IMR-90 (cell line): Measurements from ENCODE around the gene RMC1. TPM values are rescaled to one million over a fixed set of nuclear protein-coding genes. Genes with fewer than 3 reads are reported as not detected.

ENCODE experiments used
- ATAC-seq: fragments of 200-7000 bp; cut with Tn5 transposase; 2 replicates; pipeline ENCODE4 v1.9.1; 2020; ENCODE audit warnings: low read depth, mild to moderate bottlenecking, moderate library complexity
- BruUV-seq: library from RNA; stranded (reverse); fragments of 400-500 nt; replicated peaks from 2 replicates; lab custom pipeline; 2021; lab: Mats Ljungman, UMichigan
- CTCF ChIA-PET: fragments of 300-600 bp; formaldehyde crosslinking; extraction: SDS; loops from one replicate; lab custom pipeline; 2021; ENCODE audit warnings: antibody characterized with exemption; lab: Yijun Ruan, JAX
- POLR2A ChIA-PET: fragments of 300-600 bp; sonication (Branson Sonifier 250); formaldehyde crosslinking; loops from one replicate; lab custom pipeline; 2022; ENCODE audit warnings: antibody characterized with exemption; ENCODE audit not compliant: unreplicated experiment; lab: Charles Lee
- DNase-seq: peaks from one replicate; pipeline ENCODE4 v3.0.0; 2013
- H2AFZ ChIP-seq: replicated peaks from 2 replicates; pipeline ENCODE3; 2013; ENCODE audit warnings: low read length, mild to moderate bottlenecking; ENCODE audit not compliant: poor library complexity
- H2AK5ac ChIP-seq: 2 replicates; pipeline ENCODE4 v1.6.1; 2013; ENCODE audit warnings: low read depth, low read length, inconsistent platforms
- H2AK9ac ChIP-seq: replicated peaks from 2 replicates; pipeline ENCODE3; 2013; ENCODE audit warnings: mild to moderate bottlenecking, low read depth, low read length, moderate library complexity; ENCODE audit not compliant: poor library complexity
- H2BK120ac ChIP-seq: 2 replicates; pipeline ENCODE4 v1.6.1; 2013; ENCODE audit warnings: low read depth, low read length, inconsistent platforms
- H2BK15ac ChIP-seq: 3 replicates; pipeline ENCODE4 v1.6.1; 2013; ENCODE audit warnings: low read depth, low read length, inconsistent platforms
- H2BK20ac ChIP-seq: 2 replicates; pipeline ENCODE4 v1.6.1; 2013; ENCODE audit warnings: low read depth, mild to moderate bottlenecking, inconsistent platforms, low read length, moderate library complexity
- H2BK5ac ChIP-seq: 2 replicates; pipeline ENCODE4 v1.6.1; 2013; ENCODE audit warnings: mild to moderate bottlenecking, low read depth, low read length, inconsistent platforms; ENCODE audit not compliant: poor library complexity, severe bottlenecking
- H3K14ac ChIP-seq: replicated peaks from 2 replicates; pipeline ENCODE4 v1.6.1; 2013; ENCODE audit warnings: low read depth, low read length, inconsistent platforms
- H3K18ac ChIP-seq: 2 replicates; pipeline ENCODE4 v1.6.1; 2013; ENCODE audit warnings: low read depth, low read length, control low read depth
- H3K23ac ChIP-seq: 2 replicates; pipeline ENCODE4 v1.6.1; 2013; ENCODE audit warnings: low read depth, low read length, inconsistent platforms
- H3K27ac ChIP-seq: 2 replicates; pipeline ENCODE4 v1.5.1; 2013; ENCODE audit warnings: mild to moderate bottlenecking, control low read depth, low read length; ENCODE audit not compliant: insufficient read depth
- H3K27me3 ChIP-seq: 2 replicates; pipeline ENCODE4 v1.6.1; 2013; ENCODE audit warnings: low read length; ENCODE audit not compliant: control insufficient read depth, insufficient read depth
- H3K36me3 ChIP-seq: 2 replicates; pipeline ENCODE4 v1.6.1; 2013; ENCODE audit warnings: low read length, mixed read lengths; ENCODE audit not compliant: control insufficient read depth, insufficient read depth
- H3K4ac ChIP-seq: 2 replicates; pipeline ENCODE4 v1.6.1; 2013; ENCODE audit warnings: low read depth, low read length, inconsistent platforms
- H3K4me1 ChIP-seq: 2 replicates; pipeline ENCODE4 v1.6.1; 2013; ENCODE audit warnings: low read length, mixed read lengths; ENCODE audit not compliant: control insufficient read depth, insufficient read depth
- H3K4me2 ChIP-seq: 2 replicates; pipeline ENCODE4 v1.6.1; 2013; ENCODE audit warnings: low read depth, mild to moderate bottlenecking, control low read depth, low read length, moderate library complexity
- H3K4me3 ChIP-seq: 2 replicates; pipeline ENCODE4 v1.5.1; 2013; ENCODE audit warnings: low read depth, mild to moderate bottlenecking, control low read depth, low read length, moderate library complexity; ENCODE audit not compliant: insufficient read depth
- H3K56ac ChIP-seq: 2 replicates; pipeline ENCODE4 v1.6.1; 2013; ENCODE audit warnings: low read length, inconsistent platforms; ENCODE audit not compliant: insufficient read depth; ENCODE audit errors: extremely low read depth
- H3K79me1 ChIP-seq, 2 experiments: 2 replicates each; pipeline ENCODE4 v1.6.1; 2013; ENCODE audit warnings: low read length in 2 of 2, inconsistent platforms in 1 of 2, low read depth in 1 of 2
- H3K9ac ChIP-seq: 2 replicates; pipeline ENCODE4 v1.6.1; 2013; ENCODE audit warnings: low read depth, low read length, control low read depth
- H3K9me1 ChIP-seq: 2 replicates; pipeline ENCODE4 v1.6.1; 2013; ENCODE audit warnings: low read length, inconsistent platforms; ENCODE audit not compliant: insufficient read depth
- H3K9me3 ChIP-seq: 2 replicates; pipeline ENCODE4 v1.6.1; 2013; ENCODE audit warnings: low read length; ENCODE audit not compliant: control insufficient read depth, insufficient read depth
- H4K20me1 ChIP-seq: 2 replicates; pipeline ENCODE4 v1.6.1; 2013; ENCODE audit warnings: low read length, inconsistent platforms; ENCODE audit not compliant: insufficient read depth
- H4K5ac ChIP-seq: 2 replicates; pipeline ENCODE4 v1.6.1; 2013; ENCODE audit warnings: mild to moderate bottlenecking, low read depth, low read length, control low read depth
- H4K8ac ChIP-seq, 2 experiments: 2 replicates each; pipeline ENCODE4 v1.6.1; 2013; ENCODE audit warnings: low read depth in 2 of 2, low read length in 2 of 2, control low read depth in 1 of 2, inconsistent platforms in 1 of 2
- H4K91ac ChIP-seq: 2 replicates; pipeline ENCODE4 v1.6.1; 2013; ENCODE audit warnings: low read depth, low read length, inconsistent platforms; ENCODE audit not compliant: insufficient read depth
- BHLHE40 ChIP-seq: fragments of 150-350 bp; IDR thresholded peaks from 2 replicates; pipeline ENCODE4 v1.6.1; 2016; ENCODE audit warnings: mild to moderate bottlenecking, low read depth, low read length
- CEBPB ChIP-seq: IDR thresholded peaks from 2 replicates; pipeline ENCODE4 v1.6.1; 2012; ENCODE audit warnings: low read depth, low read length, improper control_type of control experiment
- CHD1 ChIP-seq: IDR thresholded peaks from 2 replicates; pipeline ENCODE4 v1.6.1; 2012; ENCODE audit warnings: low read depth, low read length, improper control_type of control experiment
- MAZ ChIP-seq: IDR thresholded peaks from 2 replicates; pipeline ENCODE4 v1.6.1; 2012; ENCODE audit warnings: low read depth, mild to moderate bottlenecking, low read length, improper control_type of control experiment, moderate library complexity, borderline replicate concordance
- MXI1 ChIP-seq: IDR thresholded peaks from 2 replicates; pipeline ENCODE4 v1.6.1; 2012; ENCODE audit warnings: low read depth, mild to moderate bottlenecking, low read length, moderate library complexity, borderline replicate concordance
- NFE2L2 ChIP-seq: fragments of 150-350 bp; IDR thresholded peaks from 2 replicates; pipeline ENCODE4 v1.6.1; 2016; ENCODE audit warnings: low read depth, mild to moderate bottlenecking, low read length
- POLR2A ChIP-seq: IDR thresholded peaks from 2 replicates; pipeline ENCODE4 v1.6.1; 2012; ENCODE audit warnings: mild to moderate bottlenecking, low read depth, low read length
- RAD21 ChIP-seq: IDR thresholded peaks from 2 replicates; pipeline ENCODE4 v1.6.1; 2012; ENCODE audit warnings: low read length, improper control_type of control experiment
- RCOR1 ChIP-seq: IDR thresholded peaks from 2 replicates; pipeline ENCODE4 v1.6.1; 2012; ENCODE audit warnings: mild to moderate bottlenecking, low read length, improper control_type of control experiment; ENCODE audit not compliant: insufficient replicate concordance
- RFX5 ChIP-seq: IDR thresholded peaks from 2 replicates; pipeline ENCODE4 v1.8.0; 2012; ENCODE audit warnings: low read depth, mild to moderate bottlenecking, low read length, moderate library complexity
- SMC3 ChIP-seq: fragments of 150-350 bp; IDR thresholded peaks from 2 replicates; pipeline ENCODE4 v1.6.1; 2016; ENCODE audit warnings: low read depth, mild to moderate bottlenecking, antibody characterized with exemption, low read length, moderate library complexity
- WGBS, 2 experiments: methylation state at CpG; one replicate each; pipeline versions ENCODE4 v1.1.5 to v1.1.7; 2013; ENCODE audit warnings: missing lambda C conversion rate in 2 of 2; ENCODE audit not compliant: insufficient read length in 1 of 2; ENCODE audit errors: extremely low coverage in 2 of 2; 5-methylcytosine and 5-hydroxymethylcytosine counted together
- dilution Hi-C: fragments of 300-500 bp; cut with HindIII; formaldehyde crosslinking; loops from one replicate; pipeline ENCODE4 v1.14.3; 2018; ENCODE audit warnings: low sequenced_read_pairs; ENCODE audit not compliant: unreplicated experiment
- in situ Hi-C: fragments of 300-500 bp; cut with MboI; formaldehyde crosslinking; loops from 3 replicates; pipeline ENCODE4 v1.14.3; 2019; ENCODE audit warnings: low sequenced_read_pairs, inconsistent platforms, mixed read lengths
- intact Hi-C: fragments of 100-400 bp; cut with micrococcal nuclease; formaldehyde crosslinking; loops from 2 replicates; pipeline ENCODE4 v1.10.0; 2022
- polyA plus RNA-seq, 3 experiments: library from polyadenylated mRNA; depleted of rRNA; stranded (reverse); fragments of >200 nt; gene quantifications; 2 replicates each; pipeline ENCODE4 v1.2.3, GENCODE V29; 2012; ENCODE audit warnings: low replicate concordance in 1 of 3
- total RNA-seq: library from RNA; depleted of rRNA; stranded (reverse); fragments of >200 nt; gene quantifications from 2 replicates; pipeline ENCODE4 v1.2.3, GENCODE V29; 2012
- TF ChIP-seq, protein P1 (sequence below): fragments of 150-350 bp; IDR thresholded peaks from 2 replicates; pipeline ENCODE4 v1.6.1; 2016; ENCODE audit warnings: low read depth, mild to moderate bottlenecking, low read length, moderate library complexity, borderline replicate concordance
- TF ChIP-seq, protein P2 (sequence below): conservative IDR thresholded peaks from 2 replicates; pipeline ENCODE4 v1.5.1; 2012; ENCODE audit warnings: mild to moderate bottlenecking, low read depth, low read length, improper control_type of control experiment
- TF ChIP-seq, protein P3 (sequence below): fragments of 150-350 bp; IDR thresholded peaks from 2 replicates; pipeline ENCODE4 v1.6.1; 2017; ENCODE audit warnings: mild to moderate bottlenecking, antibody characterized with exemption, low read length, low read depth

RMC1 gene
- total and polyA plus RNA-seq, 2 of the 4 experiments (the other 2 are of a cell fraction), result 14.2 to 18.0 TPM

DNA sequence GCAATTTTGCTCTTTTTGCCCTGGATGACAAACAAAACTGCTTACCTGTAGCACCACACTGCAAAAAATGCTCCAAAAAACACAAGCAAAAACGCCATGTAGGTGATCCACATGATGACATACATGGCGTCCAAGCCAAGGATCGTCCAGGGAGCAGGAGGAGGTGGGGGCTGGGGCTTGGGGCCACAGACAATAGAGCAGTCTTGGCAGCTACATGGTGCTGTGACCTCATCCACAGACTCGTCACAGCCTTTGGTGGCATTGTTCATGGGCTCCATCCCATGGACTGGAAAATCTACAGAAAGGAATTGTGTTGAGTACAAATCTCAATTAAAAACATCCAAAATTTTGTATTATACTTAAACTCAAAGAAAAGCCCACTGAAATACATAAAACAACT, 56.9 kb downstream of the RMC1 start:
- in situ Hi-C loops, result no loop called here

More for the DNA sequence above, 56.9 kb downstream of the RMC1 start:
- no CpG with 5 or more reads among the region's 4 CpGs for WGBS, 2 experiments
- no peaks in the 10 kb centered on the region for H3K9me3 ChIP-seq
- dilution Hi-C loops (no loop called here), intact Hi-C loops (no loop called here)
- BruUV-seq, result no TSS peak
- no peak overlapping the region for H3K4me2 ChIP-seq
- H3K23ac ChIP-seq, result no peak overlapping the region
- H3K4ac ChIP-seq, result no peak overlapping the region
- no peak overlapping the region for H2AK9ac ChIP-seq
- no peak overlapping the region for H4K91ac ChIP-seq
- CTCF ChIA-PET, result no interaction called here
- no peak overlapping the region for H2BK20ac ChIP-seq
- H2BK15ac ChIP-seq, result no peak overlapping the region
- H3K27me3 ChIP-seq, result no peaks in the 10 kb centered on the region
- no peak overlapping the region for H2BK5ac ChIP-seq
- H2AFZ ChIP-seq, result no peak overlapping the region
- H3K18ac ChIP-seq, result no peak overlapping the region
- H3K4me3 ChIP-seq, result no peak overlapping the region
- no peak overlapping the region for H2BK120ac ChIP-seq
- TF ChIP-seq BHLHE40 (no peak), MAZ (no peak), RFX5 (no peak), CEBPB (no peak), CHD1 (no peak), NFE2L2 (no peak), SMC3 (no peak), RAD21 (no peak), RCOR1 (no peak), POLR2A (no peak), MXI1 (no peak)
- TF ChIP-seq, protein P1, sequence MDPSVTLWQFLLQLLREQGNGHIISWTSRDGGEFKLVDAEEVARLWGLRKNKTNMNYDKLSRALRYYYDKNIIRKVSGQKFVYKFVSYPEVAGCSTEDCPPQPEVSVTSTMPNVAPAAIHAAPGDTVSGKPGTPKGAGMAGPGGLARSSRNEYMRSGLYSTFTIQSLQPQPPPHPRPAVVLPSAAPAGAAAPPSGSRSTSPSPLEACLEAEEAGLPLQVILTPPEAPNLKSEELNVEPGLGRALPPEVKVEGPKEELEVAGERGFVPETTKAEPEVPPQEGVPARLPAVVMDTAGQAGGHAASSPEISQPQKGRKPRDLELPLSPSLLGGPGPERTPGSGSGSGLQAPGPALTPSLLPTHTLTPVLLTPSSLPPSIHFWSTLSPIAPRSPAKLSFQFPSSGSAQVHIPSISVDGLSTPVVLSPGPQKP, result no peak
- TF ChIP-seq, protein P2, sequence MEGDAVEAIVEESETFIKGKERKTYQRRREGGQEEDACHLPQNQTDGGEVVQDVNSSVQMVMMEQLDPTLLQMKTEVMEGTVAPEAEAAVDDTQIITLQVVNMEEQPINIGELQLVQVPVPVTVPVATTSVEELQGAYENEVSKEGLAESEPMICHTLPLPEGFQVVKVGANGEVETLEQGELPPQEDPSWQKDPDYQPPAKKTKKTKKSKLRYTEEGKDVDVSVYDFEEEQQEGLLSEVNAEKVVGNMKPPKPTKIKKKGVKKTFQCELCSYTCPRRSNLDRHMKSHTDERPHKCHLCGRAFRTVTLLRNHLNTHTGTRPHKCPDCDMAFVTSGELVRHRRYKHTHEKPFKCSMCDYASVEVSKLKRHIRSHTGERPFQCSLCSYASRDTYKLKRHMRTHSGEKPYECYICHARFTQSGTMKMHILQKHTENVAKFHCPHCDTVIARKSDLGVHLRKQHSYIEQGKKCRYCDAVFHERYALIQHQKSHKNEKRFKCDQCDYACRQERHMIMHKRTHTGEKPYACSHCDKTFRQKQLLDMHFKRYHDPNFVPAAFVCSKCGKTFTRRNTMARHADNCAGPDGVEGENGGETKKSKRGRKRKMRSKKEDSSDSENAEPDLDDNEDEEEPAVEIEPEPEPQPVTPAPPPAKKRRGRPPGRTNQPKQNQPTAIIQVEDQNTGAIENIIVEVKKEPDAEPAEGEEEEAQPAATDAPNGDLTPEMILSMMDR, result no peak
- TF ChIP-seq, protein P3, sequence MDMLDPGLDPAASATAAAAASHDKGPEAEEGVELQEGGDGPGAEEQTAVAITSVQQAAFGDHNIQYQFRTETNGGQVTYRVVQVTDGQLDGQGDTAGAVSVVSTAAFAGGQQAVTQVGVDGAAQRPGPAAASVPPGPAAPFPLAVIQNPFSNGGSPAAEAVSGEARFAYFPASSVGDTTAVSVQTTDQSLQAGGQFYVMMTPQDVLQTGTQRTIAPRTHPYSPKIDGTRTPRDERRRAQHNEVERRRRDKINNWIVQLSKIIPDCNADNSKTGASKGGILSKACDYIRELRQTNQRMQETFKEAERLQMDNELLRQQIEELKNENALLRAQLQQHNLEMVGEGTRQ, result no peak
- no peaks in the 10 kb centered on the region; the same call in 1 of the 2 replicates for H3K9me1 ChIP-seq
- H3K4me1 ChIP-seq, result no peaks in the 10 kb centered on the region
- H2AK5ac ChIP-seq, result no peak overlapping the region
- no peak overlapping the region for H4K5ac ChIP-seq
- H3K27ac ChIP-seq, result no peak overlapping the region
- H3K14ac ChIP-seq, result no peak overlapping the region
- no peak for DNase-seq
- no peak overlapping the region for H3K56ac ChIP-seq
- H3K79me1 ChIP-seq, result 0 out of 4 replicates have a peak, but pooled peaks cover 0 to 14% of the 10 kb centered on the region in 2 experiments
- no peak overlapping the region for H3K9ac ChIP-seq
- ATAC-seq, result no peak
- peaks cover 35% of the 10 kb centered on the region for H3K36me3 ChIP-seq
- POLR2A ChIA-PET, result no interaction called here
- H4K20me1 ChIP-seq, result peaks cover 17% of the 10 kb centered on the region; the same call in 1 of the 2 replicates
- H4K8ac ChIP-seq, result no peak overlapping the region
